A673 (cell line): ENCODE measurements around the gene IRF2.

ENCODE experiments used
- CTCF ChIP-seq: fragments of 300-800, 200-600 bp; sonication (generic); conservative IDR thresholded peaks from 2 replicates; pipeline ENCODE4 v1.5.1; 2017; ENCODE audit warnings: low read depth, mild to moderate bottlenecking, antibody characterized with exemption, low read length, moderate library complexity, mixed read lengths
- EZH2 ChIP-seq: fragments of 200-600 bp; sonication (generic); IDR thresholded peaks from 2 replicates; pipeline ENCODE4 v1.6.1; 2017; ENCODE audit warnings: borderline replicate concordance, low read depth, mild to moderate bottlenecking, mixed read lengths, antibody characterized with exemption, low read length; ENCODE audit not compliant: poor library complexity, severe bottlenecking

- TF ChIP-seq CTCF, result no peak
- no peak for TF ChIP-seq EZH2
These were observed 20.8 kb downstream of the IRF2 start for GRCh38 chr4:184453365-184454160.
